KMS-11 (cell line): Measurements from ENCODE around the gene NMB.

Experiments used
- H2AFZ ChIP-seq: fragments of 200-600 bp; sonication (generic); 2 replicates; pipeline ENCODE4 v1.6.1; 2016; ENCODE audit warnings: antibody characterized with exemption, mixed run types, low read depth
- H3K27ac ChIP-seq: fragments of 200-600 bp; sonication (generic); 2 replicates; pipeline ENCODE4 v1.6.1; 2016; ENCODE audit warnings: mild to moderate bottlenecking, mixed run types
- H3K27me3 ChIP-seq: fragments of 200-600 bp; sonication (generic); 2 replicates; pipeline ENCODE4 v1.6.1; 2017; ENCODE audit warnings: mild to moderate bottlenecking, low read depth, mixed run types, moderate library complexity; ENCODE audit not compliant: insufficient read depth
- H3K36me3 ChIP-seq: fragments of 200-600 bp; sonication (generic); 2 replicates; pipeline ENCODE4 v1.6.1; 2017; ENCODE audit warnings: mild to moderate bottlenecking, mixed run types; ENCODE audit not compliant: insufficient read depth
- H3K4me1 ChIP-seq: fragments of 200-600 bp; sonication (generic); 2 replicates; pipeline ENCODE4 v1.6.1; 2016; ENCODE audit warnings: mild to moderate bottlenecking, low read depth, mixed run types; ENCODE audit not compliant: poor library complexity, severe bottlenecking
- H3K4me2 ChIP-seq: fragments of 200-600 bp; sonication (generic); 2 replicates; pipeline ENCODE4 v1.7.0; 2016; ENCODE audit warnings: mild to moderate bottlenecking, mixed run types
- H3K4me3 ChIP-seq: fragments of 200-600 bp; sonication (generic); IDR thresholded peaks from 2 replicates; pipeline ENCODE4 v1.6.1; 2017; ENCODE audit warnings: low read depth, low read length, mixed read lengths; ENCODE audit not compliant: insufficient read depth
- H3K79me2 ChIP-seq: fragments of 200-600 bp; sonication (generic); 2 replicates; pipeline ENCODE4 v1.6.1; 2016; ENCODE audit warnings: low read depth, mixed run types; ENCODE audit not compliant: insufficient read depth
- H3K9ac ChIP-seq: fragments of 200-600 bp; sonication (generic); 2 replicates; pipeline ENCODE4 v1.6.1; 2016; ENCODE audit warnings: mild to moderate bottlenecking, mixed run types
- H4K20me1 ChIP-seq: fragments of 200-600 bp; sonication (generic); 2 replicates; pipeline ENCODE4 v1.6.1; 2016; ENCODE audit warnings: mild to moderate bottlenecking, mixed run types; ENCODE audit not compliant: insufficient read depth
- TF ChIP-seq, protein P1 (sequence below): fragments of 200-600 bp; sonication (generic); conservative IDR thresholded peaks from 2 replicates; pipeline ENCODE4 v1.6.1; 2017; ENCODE audit warnings: low read depth, mild to moderate bottlenecking, antibody characterized with exemption, low read length, moderate library complexity, mixed read lengths

The NMB gene

DNA sequence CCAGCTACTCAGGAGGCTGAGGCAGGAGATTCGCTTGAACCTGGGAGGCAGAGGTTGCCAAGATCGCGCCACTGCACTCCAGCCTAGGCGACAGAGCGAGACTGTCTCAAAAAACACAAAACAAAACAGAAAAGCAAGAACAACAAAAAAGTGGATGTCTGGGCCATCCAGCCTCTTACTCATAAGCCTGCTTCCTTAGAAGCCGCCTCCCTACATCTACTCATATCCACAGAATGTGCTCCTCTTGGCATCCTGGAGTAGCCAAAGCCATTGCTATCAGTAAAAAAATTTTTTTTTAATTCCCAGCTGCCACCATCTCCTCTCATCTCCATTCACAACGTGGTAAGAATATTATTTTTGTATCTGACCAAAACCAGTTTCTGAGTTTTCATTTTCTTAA is 46.4 kb downstream of the NMB start:
- Histone ChIP-seq H3K4me2 (no peak overlapping the region), H3K4me3 (no peak overlapping the region), H3K27me3 (no peaks in the 10 kb centered on the region), H3K9ac (no peak overlapping the region), H3K4me1 (no peaks in the 10 kb centered on the region), H3K36me3 (no peaks in the 10 kb centered on the region), H3K27ac (no peak overlapping the region), H4K20me1 (no peaks in the 10 kb centered on the region), H3K79me2 (no peaks in the 10 kb centered on the region), H2AFZ (no peak overlapping the region)
- TF ChIP-seq, protein P1, sequence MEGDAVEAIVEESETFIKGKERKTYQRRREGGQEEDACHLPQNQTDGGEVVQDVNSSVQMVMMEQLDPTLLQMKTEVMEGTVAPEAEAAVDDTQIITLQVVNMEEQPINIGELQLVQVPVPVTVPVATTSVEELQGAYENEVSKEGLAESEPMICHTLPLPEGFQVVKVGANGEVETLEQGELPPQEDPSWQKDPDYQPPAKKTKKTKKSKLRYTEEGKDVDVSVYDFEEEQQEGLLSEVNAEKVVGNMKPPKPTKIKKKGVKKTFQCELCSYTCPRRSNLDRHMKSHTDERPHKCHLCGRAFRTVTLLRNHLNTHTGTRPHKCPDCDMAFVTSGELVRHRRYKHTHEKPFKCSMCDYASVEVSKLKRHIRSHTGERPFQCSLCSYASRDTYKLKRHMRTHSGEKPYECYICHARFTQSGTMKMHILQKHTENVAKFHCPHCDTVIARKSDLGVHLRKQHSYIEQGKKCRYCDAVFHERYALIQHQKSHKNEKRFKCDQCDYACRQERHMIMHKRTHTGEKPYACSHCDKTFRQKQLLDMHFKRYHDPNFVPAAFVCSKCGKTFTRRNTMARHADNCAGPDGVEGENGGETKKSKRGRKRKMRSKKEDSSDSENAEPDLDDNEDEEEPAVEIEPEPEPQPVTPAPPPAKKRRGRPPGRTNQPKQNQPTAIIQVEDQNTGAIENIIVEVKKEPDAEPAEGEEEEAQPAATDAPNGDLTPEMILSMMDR = no peak

DNA sequence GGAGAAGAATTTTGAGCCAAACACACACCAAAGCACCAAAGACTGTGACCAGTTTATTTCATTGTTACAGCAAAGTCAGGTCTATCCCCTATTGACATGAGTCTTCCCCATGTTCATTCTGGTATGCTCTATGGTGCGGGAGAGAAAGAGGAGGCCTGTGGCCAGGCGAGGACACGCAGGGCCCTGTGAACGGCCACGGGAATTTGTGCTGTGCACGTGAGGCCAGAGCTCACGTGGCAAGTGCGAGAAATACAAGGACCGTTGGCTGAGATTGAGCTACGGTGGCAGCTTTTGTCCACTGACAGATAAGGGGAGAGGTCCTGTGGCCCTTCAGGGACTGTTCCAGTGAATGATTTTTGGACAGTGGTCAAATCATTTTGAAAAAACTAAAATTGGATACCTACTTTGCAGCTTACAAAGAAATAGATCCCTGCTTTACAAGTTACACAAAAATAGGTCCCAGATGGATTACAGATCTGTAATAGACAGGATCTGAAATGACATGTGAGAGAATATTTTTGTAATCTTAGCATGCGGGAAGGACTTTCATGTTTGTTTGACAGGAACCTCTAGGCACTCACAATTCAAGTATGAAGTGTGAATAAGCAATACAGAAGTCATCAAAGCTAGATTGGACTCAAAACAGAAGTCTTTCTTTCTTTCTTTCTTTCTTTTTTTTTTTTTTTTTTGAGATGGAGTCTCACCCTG is 48.0 kb downstream of the NMB start:
- Histone ChIP-seq H3K9ac (no peak overlapping the region), H2AFZ (no peak overlapping the region), H3K36me3 (no peaks in the 10 kb centered on the region), H3K4me1 (no peaks in the 10 kb centered on the region), H3K27ac (no peak overlapping the region), H3K79me2 (no peaks in the 10 kb centered on the region), H4K20me1 (no peaks in the 10 kb centered on the region), H3K4me2 (no peak overlapping the region), H3K4me3 (no peak overlapping the region), H3K27me3 (no peaks in the 10 kb centered on the region)
- TF ChIP-seq, protein P1 = no peak

DNA sequence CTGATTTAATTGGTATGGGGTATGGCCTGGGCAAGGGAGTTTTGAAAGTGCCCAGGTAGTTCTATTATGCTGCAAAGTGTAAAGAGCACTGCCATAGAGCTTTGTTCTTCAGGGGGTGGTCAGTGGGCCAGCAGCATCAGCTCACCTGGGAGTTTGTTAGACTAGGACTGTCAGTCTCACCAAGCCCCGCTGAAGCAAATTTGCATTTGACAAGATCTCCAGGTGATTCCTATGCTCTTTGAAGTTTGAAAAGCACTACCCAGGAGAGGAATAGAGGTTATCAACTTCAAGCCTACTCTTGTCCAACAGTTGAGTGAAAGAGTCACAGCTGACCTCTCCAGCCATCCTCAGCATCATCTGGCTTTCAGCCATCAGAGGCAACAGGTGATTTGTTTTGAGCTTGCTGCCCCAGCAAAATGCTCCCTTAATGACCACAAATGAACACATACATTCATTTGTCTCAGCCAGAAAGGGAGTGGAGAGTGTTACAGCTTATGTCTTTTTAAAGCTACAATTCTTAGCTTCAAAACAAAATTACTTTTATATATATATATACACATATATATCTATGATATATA is 49.2 kb downstream of the NMB start:
- TF ChIP-seq, protein P1 = no peak
- Histone ChIP-seq H3K27me3 (no peaks in the 10 kb centered on the region), H3K4me1 (no peaks in the 10 kb centered on the region), H2AFZ (no peak overlapping the region), H3K4me2 (no peak overlapping the region), H3K9ac (no peak overlapping the region), H4K20me1 (no peaks in the 10 kb centered on the region), H3K79me2 (no peaks in the 10 kb centered on the region), H3K4me3 (no peak overlapping the region), H3K36me3 (no peaks in the 10 kb centered on the region), H3K27ac (no peak overlapping the region)

DNA sequence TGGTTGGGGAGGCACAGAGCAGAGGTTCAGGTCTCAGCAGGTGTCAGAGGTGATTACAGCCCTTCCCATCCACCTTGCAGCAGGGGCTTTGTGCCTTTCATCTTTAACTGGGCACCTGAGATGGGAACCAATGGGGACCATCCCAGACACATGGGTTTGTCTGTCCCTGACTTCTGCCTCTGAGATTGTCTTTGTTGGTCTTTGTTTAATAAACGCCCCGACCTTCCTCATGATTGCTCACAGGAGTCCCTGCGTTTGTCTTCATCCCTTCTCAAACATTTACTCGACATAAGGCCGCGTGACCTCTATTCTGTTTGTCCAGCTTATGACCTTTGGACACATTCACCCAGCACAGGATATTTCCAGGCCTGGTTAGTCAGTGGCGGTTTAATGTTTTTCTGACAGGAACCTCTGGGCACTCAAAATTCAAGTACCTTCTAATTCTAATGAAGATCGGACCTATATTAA is 51.3 kb downstream of the NMB start:
- H3K4me2 ChIP-seq = no peak overlapping the region
- H3K4me3 ChIP-seq = no peak overlapping the region
- H2AFZ ChIP-seq = no peak overlapping the region
- no peak overlapping the region for H3K9ac ChIP-seq
- no peaks in the 10 kb centered on the region for H4K20me1 ChIP-seq
- no peaks in the 10 kb centered on the region for H3K27me3 ChIP-seq
- TF ChIP-seq, protein P1 = no peak
- H3K36me3 ChIP-seq = no peaks in the 10 kb centered on the region
- peaks cover 2% of the 10 kb centered on the region for H3K4me1 ChIP-seq
- H3K27ac ChIP-seq = no peak overlapping the region
- no peaks in the 10 kb centered on the region for H3K79me2 ChIP-seq
